NCI-H526 (cell line): Measurements from ENCODE around the gene CHCHD6.
A peak's percentile ranks its signal among the peaks of the same experiment; 100 is the strongest.

Source experiments
- DNase-seq, 2 experiments: peaks; one replicate each; lab custom pipeline; 2025; lab: John Stamatoyannopoulos, UW

The CHCHD6 gene

GRCh38 chr3:126826693-126827092 lies 122.7 kb downstream of the CHCHD6 start:
- DNase-seq: no peak

- no peak for DNase-seq
Observed at GRCh38 chr3:126827121-126827520, 123.1 kb downstream of the CHCHD6 start.

- DNase-seq: no peak
Observed at GRCh38 chr3:126828306-126828705, 124.3 kb downstream of the CHCHD6 start.

GRCh38 chr3:126832933-126833332 lies 128.9 kb downstream of the CHCHD6 start:
- DNase-seq: no peak

- no peak for DNase-seq
Observed at GRCh38 chr3:126834596-126835471, 130.8 kb downstream of the CHCHD6 start.

GRCh38 chr3:126835472-126836219 lies 131.6 kb downstream of the CHCHD6 start:
- peak in 1 of 2 experiments; percentile 45 for DNase-seq

GRCh38 chr3:126836220-126836860 lies 132.3 kb downstream of the CHCHD6 start:
- DNase-seq: no peak

- DNase-seq: no peak
Observed at GRCh38 chr3:126837773-126838172, 133.7 kb downstream of the CHCHD6 start.

- DNase-seq: no peak
Observed at GRCh38 chr3:126845920-126846715, 142.1 kb downstream of the CHCHD6 start.

- no peak for DNase-seq
Observed at GRCh38 chr3:126847061-126847460, 143.0 kb downstream of the CHCHD6 start.

- DNase-seq: no peak
Observed at GRCh38 chr3:126848991-126849390, 145.0 kb downstream of the CHCHD6 start.

- DNase-seq: no peak
Observed at GRCh38 chr3:126849768-126850167, 145.7 kb downstream of the CHCHD6 start.

GRCh38 chr3:126850370-126851085 lies 146.5 kb downstream of the CHCHD6 start:
- no peak for DNase-seq

GRCh38 chr3:126851382-126851781 lies 147.3 kb downstream of the CHCHD6 start:
- DNase-seq: no peak

GRCh38 chr3:126851934-126852333 lies 147.9 kb downstream of the CHCHD6 start:
- no peak for DNase-seq

GRCh38 chr3:126852511-126852910 lies 148.5 kb downstream of the CHCHD6 start:
- no peak for DNase-seq

- no peak for DNase-seq
Observed at GRCh38 chr3:126854666-126855065, 150.6 kb downstream of the CHCHD6 start.

GRCh38 chr3:126855374-126855773 lies 151.3 kb downstream of the CHCHD6 start:
- no peak for DNase-seq

GRCh38 chr3:126857928-126858327 lies 153.9 kb downstream of the CHCHD6 start:
- no peak for DNase-seq

GRCh38 chr3:126858401-126858800 lies 154.4 kb downstream of the CHCHD6 start:
- no peak for DNase-seq

- no peak for DNase-seq
Observed at GRCh38 chr3:126858887-126859286, 154.8 kb downstream of the CHCHD6 start.
